Transverse colon (tissue), 4 donors: ENCODE results near the gene SIL1. TPM values are rescaled to one million over a fixed set of nuclear protein-coding genes. Genes with fewer than 3 reads are reported as not detected.

Experiments
- DNase-seq: peaks from one replicate; pipeline ENCODE4 v3.0.0-alpha.2; 2019
- H3K27ac ChIP-seq, 4 donors: fragments of 200-600 bp; sonication (generic); 2 replicates each; pipeline ENCODE4 v1.5.1; 2016 to 2018; ENCODE audit warnings: inconsistent platforms in 4 of 4
- H3K27me3 ChIP-seq: fragments of 200-600 bp; sonication (generic); 2 replicates; pipeline ENCODE4 v1.5.1; 2017; ENCODE audit warnings: inconsistent platforms
- H3K36me3 ChIP-seq, 4 donors: fragments of 200-600 bp; sonication (generic); 2 replicates each; pipeline ENCODE4 v1.5.1; 2017 to 2019; ENCODE audit warnings: inconsistent platforms in 4 of 4
- H3K4me1 ChIP-seq, 4 donors: fragments of 200-600 bp; sonication (generic); 2 replicates each; pipeline ENCODE4 v1.5.1; 2017 to 2020; ENCODE audit warnings: inconsistent platforms in 4 of 4
- H3K4me3 ChIP-seq, 4 donors: fragments of 200-600 bp; sonication (generic); 1 replicate in 1 of 4; 2 replicates in 3 of 4; pipeline versions ENCODE4 v1.5.1 to v1.6.1; 2017 to 2019; ENCODE audit warnings: inconsistent platforms in 4 of 4
- H3K9me3 ChIP-seq, 2 donors: fragments of 200-600 bp; sonication (generic); 2 replicates each; pipeline ENCODE4 v1.5.1; 2017 to 2019; ENCODE audit warnings: inconsistent platforms in 2 of 2
- EP300 ChIP-seq: sonication (generic); formaldehyde crosslinking; IDR thresholded peaks from one replicate; pipeline ENCODE4 v1.6.1; 2017; ENCODE audit warnings: antibody characterized with exemption, low read depth
- POLR2A ChIP-seq: fragments of 450-650 bp; IDR thresholded peaks from one replicate; pipeline ENCODE4 v1.6.1; 2016; ENCODE audit warnings: antibody characterized with exemption, mild to moderate bottlenecking, moderate library complexity
- POLR2AphosphoS5 ChIP-seq, 3 donors: sonication (generic); formaldehyde crosslinking; IDR thresholded peaks; one replicate each; pipeline ENCODE4 v1.6.1; 2016; ENCODE audit warnings: antibody characterized with exemption in 3 of 3
- WGBS, 2 donors: methylation state at CpG; one replicate each; pipeline ENCODE4 v1.1.5; 2018; ENCODE audit warnings: low coverage in 1 of 2; 5-methylcytosine and 5-hydroxymethylcytosine counted together
- in situ Hi-C, 4 donors: fragments of 200-750 bp; cut with MboI; loops; one replicate each; pipeline versions ENCODE4 v1.15.0 to v1.15.1; 2017; ENCODE audit warnings: low sequenced_read_pairs in 3 of 4, low pct_ligation_motif_present in 1 of 4, low pct_unique_long_range_greater_than_20kb in 1 of 4
- intact Hi-C: fragments of 100-400 bp; cut with DNase I; formaldehyde crosslinking; loops from one replicate; pipeline ENCODE4 v1.15.1; 2023; ENCODE audit warnings: low total_unique reads
- total RNA-seq, 4 donors: library from RNA; depleted of rRNA; stranded (reverse); fragments of >200 nt; gene quantifications; one replicate each; pipeline ENCODE4 v1.1.0, GENCODE V29; 2016
- TF ChIP-seq, protein P1 (sequence below), 5 experiments: fragments of 200-600 bp in 3 of 5; fragments of 450-650 bp in 2 of 5; sonication (generic) in 3 of 5; IDR thresholded peaks; 1 replicate in 2 of 5; 2 replicates in 3 of 5; pipeline ENCODE4 v1.5.1; 2016 to 2017; ENCODE audit warnings: antibody characterized with exemption in 5 of 5, inconsistent platforms in 3 of 5, mild to moderate bottlenecking in 2 of 5, moderate library complexity in 1 of 5

The SIL1 gene
- total RNA-seq, 4 donors from 2014 or later = 11.1 to 38.1 (median 29.0) TPM

DNA sequence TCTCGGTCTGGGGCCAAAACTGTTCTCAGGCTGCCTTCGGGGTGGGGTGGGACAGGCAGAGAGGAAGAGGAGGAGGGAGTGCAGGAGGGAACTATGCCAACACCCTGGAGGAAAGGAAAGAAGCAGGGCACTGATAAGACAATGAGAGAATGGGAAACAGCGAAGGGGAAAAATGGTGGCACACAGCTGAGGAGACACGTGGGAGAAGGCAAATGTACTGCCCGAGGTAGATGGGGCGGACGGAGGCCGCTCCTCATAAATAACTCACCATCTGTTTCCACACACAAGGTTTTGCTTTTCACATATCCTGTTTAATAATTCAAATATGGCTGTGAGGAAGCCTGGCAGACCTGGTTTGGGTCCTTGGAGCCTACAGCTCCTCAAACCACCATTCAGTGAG lies 174.9 kb downstream of the SIL1 start:
- no peaks in the 10 kb centered on the region for H3K9me3 ChIP-seq
- H3K36me3 ChIP-seq = no peaks in the 10 kb centered on the region
- in situ Hi-C loops (no loop called here), intact Hi-C loops (no loop called here)
- no peak for DNase-seq
- H3K27me3 ChIP-seq = no peaks in the 10 kb centered on the region
- 89 to 91% methylated on average over 6 to 8 of the region's 8 CpGs for WGBS, 2 donors
- no peak overlapping the region for H3K27ac ChIP-seq
- H3K4me3 ChIP-seq = no peak overlapping the region
- H3K4me1 ChIP-seq = no peaks in the 10 kb centered on the region
- TF ChIP-seq, protein P1, sequence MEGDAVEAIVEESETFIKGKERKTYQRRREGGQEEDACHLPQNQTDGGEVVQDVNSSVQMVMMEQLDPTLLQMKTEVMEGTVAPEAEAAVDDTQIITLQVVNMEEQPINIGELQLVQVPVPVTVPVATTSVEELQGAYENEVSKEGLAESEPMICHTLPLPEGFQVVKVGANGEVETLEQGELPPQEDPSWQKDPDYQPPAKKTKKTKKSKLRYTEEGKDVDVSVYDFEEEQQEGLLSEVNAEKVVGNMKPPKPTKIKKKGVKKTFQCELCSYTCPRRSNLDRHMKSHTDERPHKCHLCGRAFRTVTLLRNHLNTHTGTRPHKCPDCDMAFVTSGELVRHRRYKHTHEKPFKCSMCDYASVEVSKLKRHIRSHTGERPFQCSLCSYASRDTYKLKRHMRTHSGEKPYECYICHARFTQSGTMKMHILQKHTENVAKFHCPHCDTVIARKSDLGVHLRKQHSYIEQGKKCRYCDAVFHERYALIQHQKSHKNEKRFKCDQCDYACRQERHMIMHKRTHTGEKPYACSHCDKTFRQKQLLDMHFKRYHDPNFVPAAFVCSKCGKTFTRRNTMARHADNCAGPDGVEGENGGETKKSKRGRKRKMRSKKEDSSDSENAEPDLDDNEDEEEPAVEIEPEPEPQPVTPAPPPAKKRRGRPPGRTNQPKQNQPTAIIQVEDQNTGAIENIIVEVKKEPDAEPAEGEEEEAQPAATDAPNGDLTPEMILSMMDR (IDR thresholded peaks at IDR 0.05) = no peak
- TF ChIP-seq POLR2A (no peak), EP300 (no peak), POLR2AphosphoS5 (IDR thresholded peaks at IDR 0.05) (no peak)

DNA sequence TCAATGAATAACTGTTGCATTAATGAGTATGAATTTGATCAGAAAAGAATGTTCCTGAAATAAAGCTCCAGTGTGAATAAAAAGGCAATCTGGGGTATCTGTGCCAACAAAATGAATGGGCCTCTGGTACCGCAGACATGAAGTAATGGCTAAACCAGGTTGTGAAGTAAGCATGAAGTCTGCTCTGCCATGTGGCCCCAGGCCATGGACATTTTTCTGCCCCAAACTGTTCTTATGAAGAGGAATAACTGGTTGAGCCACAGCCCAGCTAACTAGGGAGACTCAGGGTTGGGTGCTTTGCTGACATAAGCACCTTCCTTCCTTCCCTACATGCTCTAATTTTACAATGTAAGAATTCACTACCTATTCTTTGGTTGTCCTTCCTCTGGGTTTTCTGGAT lies 175.6 kb downstream of the SIL1 start:
- Histone ChIP-seq H3K4me3 (no peak overlapping the region), H3K27me3 (no peaks in the 10 kb centered on the region), H3K36me3 (no peaks in the 10 kb centered on the region), H3K9me3 (no peaks in the 10 kb centered on the region), H3K4me1 (no peaks in the 10 kb centered on the region), H3K27ac (no peak overlapping the region)
- intact Hi-C loops (no loop called here), in situ Hi-C loops (no loop called here)
- TF ChIP-seq EP300 (no peak), POLR2AphosphoS5 (IDR thresholded peaks at IDR 0.05) (no peak), POLR2A (no peak)
- DNase-seq = no peak
- 100% methylated on average over 1 of the region's 1 CpG; no CpG with 5 or more reads in 1 of the 2 donors for WGBS, 2 donors

DNA sequence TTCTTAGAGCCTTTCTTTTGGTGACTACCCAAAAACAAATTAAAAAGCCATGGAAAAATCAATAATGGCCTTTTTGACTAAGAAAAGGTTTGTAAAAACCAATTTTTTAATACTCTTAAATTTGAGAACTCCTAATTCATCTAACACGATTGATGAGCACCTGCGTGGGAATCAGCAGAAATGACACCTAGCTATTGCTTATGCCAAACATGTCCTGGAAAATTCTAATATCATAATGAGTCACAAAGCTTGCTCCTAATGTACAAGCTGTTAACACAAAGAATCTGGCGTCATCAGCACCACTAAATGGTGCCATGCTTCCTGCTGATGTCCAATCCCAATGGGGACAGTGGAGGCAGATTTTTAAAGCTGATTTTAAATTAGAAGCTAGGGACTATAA lies 176.8 kb downstream of the SIL1 start:
- in situ Hi-C loops (no loop called here), intact Hi-C loops (no loop called here)
- H3K4me1 ChIP-seq = no peaks in the 10 kb centered on the region
- H3K27ac ChIP-seq = no peak overlapping the region
- no peak overlapping the region for H3K4me3 ChIP-seq
- no peaks in the 10 kb centered on the region for H3K27me3 ChIP-seq
- TF ChIP-seq POLR2A (no peak), POLR2AphosphoS5 (IDR thresholded peaks at IDR 0.05) (no peak), EP300 (no peak)
- TF ChIP-seq, protein P1 (IDR thresholded peaks at IDR 0.05) = no peak
- 96 to 100% methylated on average over 3 of the region's 3 CpGs for WGBS, 2 donors
- H3K9me3 ChIP-seq = no peaks in the 10 kb centered on the region
- DNase-seq = no peak
- H3K36me3 ChIP-seq = no peaks in the 10 kb centered on the region

DNA sequence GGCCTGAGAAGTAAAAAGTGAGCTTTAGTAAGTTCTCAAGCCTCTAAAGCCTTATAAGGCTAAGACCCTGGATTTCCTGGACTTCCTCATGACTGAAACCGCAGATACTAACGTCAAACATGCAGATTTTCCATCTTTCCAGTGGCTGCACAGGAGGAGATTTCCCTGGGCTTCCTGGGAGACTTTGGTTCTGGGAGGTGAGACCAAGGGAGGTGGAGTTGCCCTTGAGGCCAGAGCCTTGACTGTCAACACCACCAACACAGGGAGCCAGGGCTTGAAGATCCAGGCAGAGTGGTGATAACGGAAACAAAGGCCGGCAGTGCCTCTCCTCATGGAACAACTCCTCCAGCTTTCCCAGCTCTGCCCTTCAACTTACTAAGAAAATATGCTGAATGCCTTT lies 178.3 kb downstream of the SIL1 start:
- in situ Hi-C loops = no loop called here
- TF ChIP-seq EP300 (no peak), POLR2A (no peak)
- TF ChIP-seq, protein P1 (IDR thresholded peaks at IDR 0.05) = no peak
- Histone ChIP-seq H3K4me1 (no peaks in the 10 kb centered on the region), H3K4me3 (no peak overlapping the region), H3K27ac (no peak overlapping the region), H3K27me3 (no peaks in the 10 kb centered on the region), H3K36me3 (no peaks in the 10 kb centered on the region), H3K9me3 (no peaks in the 10 kb centered on the region)
- DNase-seq = no peak
- 82 to 87% methylated on average over 2 to 4 of the region's 4 CpGs for WGBS, 2 donors
- intact Hi-C loops = no loop called here

DNA sequence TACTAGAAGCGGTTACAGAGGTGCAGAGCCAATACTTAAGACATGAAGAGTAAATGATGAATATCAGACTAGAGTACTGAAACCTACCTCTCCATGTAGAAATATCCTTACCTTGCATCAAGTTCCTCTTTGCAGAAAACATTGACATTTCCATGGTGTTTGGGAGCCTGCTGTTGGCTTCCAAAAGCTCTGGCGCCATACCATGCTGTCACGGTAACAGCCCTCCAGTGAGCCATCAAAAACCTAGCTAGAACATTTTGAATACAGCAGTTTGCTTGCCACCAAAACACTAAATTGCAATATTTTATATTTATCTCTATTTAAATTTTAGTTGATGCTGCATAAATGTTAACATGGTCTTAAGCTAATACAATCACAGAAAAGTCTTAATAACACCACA lies 179.0 kb downstream of the SIL1 start:
- Histone ChIP-seq H3K27me3 (no peaks in the 10 kb centered on the region), H3K4me3 (no peak overlapping the region), H3K4me1 (no peaks in the 10 kb centered on the region), H3K27ac (no peak overlapping the region), H3K9me3 (no peaks in the 10 kb centered on the region), H3K36me3 (no peaks in the 10 kb centered on the region)
- intact Hi-C loops = no loop called here
- 97 to 100% methylated on average over 3 of the region's 3 CpGs for WGBS, 2 donors
- in situ Hi-C loops = no loop called here
- TF ChIP-seq EP300 (no peak), POLR2A (no peak), POLR2AphosphoS5 (IDR thresholded peaks at IDR 0.05) (no peak)
- TF ChIP-seq, protein P1 (IDR thresholded peaks at IDR 0.05) = no peak
- no peak for DNase-seq
